HG03064 (cell line): ENCODE results near the gene KRT23.

Experiments
- ATAC-seq: cut with Tn5 transposase; IDR thresholded peaks from one replicate; pipeline ENCODE4 v1.9.1; 2021; ENCODE audit warnings: low read depth; ENCODE audit not compliant: unreplicated experiment

Gene KRT23

DNA sequence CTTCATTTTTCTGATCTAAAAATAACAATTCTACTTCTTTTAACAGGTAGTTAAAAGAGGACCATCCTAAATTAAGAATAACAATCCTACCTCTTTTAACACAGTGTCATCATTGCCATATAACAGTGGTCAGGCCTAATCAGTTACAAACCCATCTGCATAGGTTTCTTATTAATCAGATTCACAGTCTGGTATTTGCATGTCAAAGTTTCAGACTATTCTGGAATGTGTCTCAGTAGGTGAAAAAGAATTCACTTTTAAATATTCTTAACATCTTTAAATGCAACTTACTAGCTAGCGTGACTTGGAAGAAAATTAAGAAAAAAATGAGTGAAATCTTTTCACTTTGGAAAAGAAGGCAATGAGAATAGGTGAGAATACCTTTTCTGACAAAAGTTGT, 63.6 kb downstream of the KRT23 start:
- no peak for ATAC-seq

DNA sequence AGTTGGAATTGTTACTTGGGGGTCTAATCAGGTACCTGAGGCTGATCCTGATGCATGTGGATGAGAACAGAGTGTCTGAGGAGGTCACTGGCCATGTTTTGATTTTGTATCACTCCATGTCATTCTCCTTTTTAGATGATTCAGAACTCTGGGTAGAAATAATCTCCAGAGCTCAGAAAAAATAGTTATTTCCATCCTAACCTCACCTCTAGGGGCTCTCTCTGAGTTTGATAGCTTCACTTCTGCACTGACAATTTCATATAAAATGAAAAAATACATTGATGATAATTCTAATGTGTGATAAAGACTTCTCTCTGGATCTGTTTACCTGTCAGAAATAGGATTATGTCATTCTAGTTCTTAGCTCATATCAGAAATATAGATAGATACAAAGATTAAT, 64.2 kb downstream of the KRT23 start:
- ATAC-seq, result no peak
